Retinal pigment epithelial cell (primary cell): ENCODE results near the gene PPP1R37.
A peak's percentile ranks its signal among the peaks of the same experiment; 100 is the strongest.

ENCODE experiments used
- DNase-seq: peaks from one replicate; pipeline ENCODE4 v3.0.0-alpha.2; 2010; ENCODE audit warnings: low read depth
- H3K4me3 ChIP-seq: 2 replicates; pipeline ENCODE4 v1.5.1; 2011; ENCODE audit warnings: mild to moderate bottlenecking, low read length, control low read depth, moderate library complexity
- CTCF ChIP-seq: conservative IDR thresholded peaks from 2 replicates; pipeline ENCODE4 v1.5.1; 2011; ENCODE audit warnings: low read depth, low read length, control low read depth, inconsistent platforms

PPP1R37 gene

GRCh38 chr19:45071545-45071938 is 21.4 kb upstream of the PPP1R37 start:
- no peak overlapping the region for H3K4me3 ChIP-seq
- TF ChIP-seq CTCF: no peak
- no peak for DNase-seq

GRCh38 chr19:45071969-45072790 is 20.8 kb upstream of the PPP1R37 start:
- no peak overlapping the region for H3K4me3 ChIP-seq
- DNase-seq: no peak
- no peak for TF ChIP-seq CTCF

- no peak for DNase-seq
- no peak for TF ChIP-seq CTCF
- no peak overlapping the region for H3K4me3 ChIP-seq
Measured at GRCh38 chr19:45074744-45075300, 18.2 kb upstream of the PPP1R37 start.

GRCh38 chr19:45075301-45076028 is 17.5 kb upstream of the PPP1R37 start:
- no peak for DNase-seq
- TF ChIP-seq CTCF: no peak
- H3K4me3 ChIP-seq: peak overlapping the region; percentile 37

- peak within 1 kb of the TSS; percentile 46 for H3K4me3 ChIP-seq
- TF ChIP-seq CTCF: no peak
- DNase-seq: no peak
Measured at GRCh38 chr19:45076029-45076850, 16.7 kb upstream of the PPP1R37 start, which contains the start of gene ZNF296. Gene ZNF296 (minus strand): TSS chr19:45076478. CDS start chr19:45076373, 105 bp downstream.

- H3K4me3 ChIP-seq: peak overlapping the region; percentile 46
- DNase-seq: no peak
- no peak for TF ChIP-seq CTCF
Measured at GRCh38 chr19:45076851-45077730, 15.9 kb upstream of the PPP1R37 start.
